Measurements from ENCODE around the gene COL20A1. TPM values are rescaled to one million over a fixed set of nuclear protein-coding genes. Genes with fewer than 3 reads are reported as not detected.

The COL20A1 gene
- total RNA-seq, 1 experiment from 2014 or later = 3.1 TPM

- H3K4me2 ChIP-seq (ENCODE audit: low read depth, low read length, poor library complexity, severe bottlenecking) = no peak overlapping the region
- H3K4me3 ChIP-seq (ENCODE audit: low read length) = no peak overlapping the region
- H3K9ac ChIP-seq (ENCODE audit: low read length) = no peak overlapping the region
- H3K4me1 ChIP-seq (ENCODE audit: low read length) = no peaks in the 10 kb centered on the region
- no peak overlapping the region for H2AFZ ChIP-seq (ENCODE audit: low read length)
- no peaks in the 10 kb centered on the region for H4K20me1 ChIP-seq (ENCODE audit: insufficient read depth, low read depth, low read length)
- no peaks in the 10 kb centered on the region for H3K36me3 ChIP-seq (ENCODE audit: insufficient read depth, low read length)
- no peaks in the 10 kb centered on the region for H3K79me2 ChIP-seq (ENCODE audit: low read length)
- no peak for DNase-seq
- H3K9me3 ChIP-seq (ENCODE audit: low read length) = no peaks in the 10 kb centered on the region
- H3K9me2 ChIP-seq (replicated peaks; ENCODE audit: insufficient read depth, low read length) = no peaks in the 10 kb centered on the region
- H3K27ac ChIP-seq (ENCODE audit: low read length) = no peak overlapping the region
- no peaks in the 10 kb centered on the region for H3K27me3 ChIP-seq (ENCODE audit: low read length)
Observed at GRCh38 chr20:63319164-63320040, 26.4 kb downstream of the COL20A1 start.

GRCh38 chr20:63320041-63320511 is 27.1 kb downstream of the COL20A1 start:
- DNase-seq = no peak
- H3K9me3 ChIP-seq (ENCODE audit: low read length) = no peaks in the 10 kb centered on the region
- H3K4me1 ChIP-seq (ENCODE audit: low read length) = no peaks in the 10 kb centered on the region
- H3K79me2 ChIP-seq (ENCODE audit: low read length) = no peaks in the 10 kb centered on the region
- no peak overlapping the region for H3K4me3 ChIP-seq (ENCODE audit: low read length)
- no peak overlapping the region for H3K4me2 ChIP-seq (ENCODE audit: low read depth, low read length, poor library complexity, severe bottlenecking)
- H4K20me1 ChIP-seq (ENCODE audit: insufficient read depth, low read depth, low read length) = no peaks in the 10 kb centered on the region
- no peaks in the 10 kb centered on the region for H3K36me3 ChIP-seq (ENCODE audit: insufficient read depth, low read length)
- H3K9ac ChIP-seq (ENCODE audit: low read length) = no peak overlapping the region
- no peak overlapping the region for H3K27ac ChIP-seq (ENCODE audit: low read length)
- H3K27me3 ChIP-seq (ENCODE audit: low read length) = no peaks in the 10 kb centered on the region
- no peaks in the 10 kb centered on the region for H3K9me2 ChIP-seq (replicated peaks; ENCODE audit: insufficient read depth, low read length)
- H2AFZ ChIP-seq (ENCODE audit: low read length) = no peak overlapping the region

DNA sequence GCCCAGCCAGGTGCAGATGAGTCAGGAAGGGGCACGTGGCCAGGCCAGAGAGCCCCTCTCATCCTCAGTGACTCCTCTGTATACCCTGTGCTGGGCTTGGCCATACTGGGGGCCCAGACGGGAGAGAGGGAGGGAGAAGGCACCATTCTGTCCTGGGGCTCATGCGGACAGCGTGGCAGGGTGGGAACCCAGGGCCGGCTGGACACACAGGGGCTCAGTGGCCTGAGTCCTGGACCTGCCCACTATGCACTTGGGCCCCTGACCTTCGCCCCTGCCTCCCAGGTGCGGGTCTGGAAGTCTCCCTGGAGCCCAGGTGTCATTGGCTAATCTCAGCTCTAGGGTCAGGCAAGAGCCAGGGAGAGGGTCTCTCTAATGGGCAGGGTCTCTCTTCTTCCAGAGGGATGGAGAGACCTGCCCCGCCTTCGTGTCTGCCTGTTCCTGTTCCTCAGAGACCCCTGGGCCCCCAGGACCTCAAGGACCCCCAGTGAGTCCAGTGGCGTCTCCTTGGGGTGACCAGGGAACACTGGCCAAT is 27.7 kb downstream of the COL20A1 start:
- H3K9me2 ChIP-seq (replicated peaks; ENCODE audit: insufficient read depth, low read length) = no peaks in the 10 kb centered on the region
- DNase-seq = no peak
- H3K4me3 ChIP-seq (ENCODE audit: low read length) = no peak overlapping the region
- H3K27me3 ChIP-seq (ENCODE audit: low read length) = no peaks in the 10 kb centered on the region
- no peaks in the 10 kb centered on the region for H3K4me1 ChIP-seq (ENCODE audit: low read length)
- H3K9me3 ChIP-seq (ENCODE audit: low read length) = no peaks in the 10 kb centered on the region
- H2AFZ ChIP-seq (ENCODE audit: low read length) = no peak overlapping the region
- H3K79me2 ChIP-seq (ENCODE audit: low read length) = no peaks in the 10 kb centered on the region
- no peaks in the 10 kb centered on the region for H4K20me1 ChIP-seq (ENCODE audit: insufficient read depth, low read depth, low read length)
- no peak overlapping the region for H3K27ac ChIP-seq (ENCODE audit: low read length)
- H3K9ac ChIP-seq (ENCODE audit: low read length) = no peak overlapping the region
- H3K36me3 ChIP-seq (ENCODE audit: insufficient read depth, low read length) = no peaks in the 10 kb centered on the region
- H3K4me2 ChIP-seq (ENCODE audit: low read depth, low read length, poor library complexity, severe bottlenecking) = no peak overlapping the region

DNA sequence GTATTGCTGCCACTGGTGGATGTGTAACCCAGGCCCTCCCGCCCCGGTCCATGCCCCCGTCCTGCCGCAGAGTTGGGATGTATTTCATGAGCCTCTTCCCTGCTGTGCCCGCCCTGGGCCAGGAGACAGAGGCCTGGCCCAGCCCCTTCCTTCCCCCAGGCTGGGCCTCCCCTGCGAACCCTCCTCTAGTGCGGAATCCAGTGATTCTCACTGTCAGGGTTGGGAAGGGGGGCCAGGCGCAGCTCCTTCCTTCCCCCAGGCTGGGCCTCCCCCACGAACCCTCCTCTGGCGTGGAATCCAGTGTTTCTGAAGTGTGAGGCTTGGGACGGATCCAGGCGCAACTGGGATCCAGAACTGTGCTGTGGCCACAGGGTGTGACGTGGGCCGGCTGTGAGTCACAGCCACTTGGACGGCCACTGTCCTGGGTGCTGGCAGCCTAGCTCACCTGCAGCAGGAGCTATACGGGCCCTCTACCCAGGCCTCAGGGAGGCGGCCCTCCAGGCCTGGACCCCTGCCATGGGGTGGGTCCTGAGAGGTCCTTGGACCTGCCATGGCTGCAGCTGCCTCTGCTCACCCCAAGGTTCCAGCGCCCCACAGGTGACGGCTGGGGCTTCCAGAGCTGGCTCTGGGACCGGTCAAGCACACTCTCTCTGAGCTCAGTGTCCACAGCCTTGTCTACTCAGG is 28.3 kb downstream of the COL20A1 start:
- no peak overlapping the region for H3K4me3 ChIP-seq (ENCODE audit: low read length)
- no peaks in the 10 kb centered on the region for H3K4me1 ChIP-seq (ENCODE audit: low read length)
- no peak for DNase-seq
- H3K36me3 ChIP-seq (ENCODE audit: insufficient read depth, low read length) = no peaks in the 10 kb centered on the region
- H3K27ac ChIP-seq (ENCODE audit: low read length) = no peak overlapping the region
- H3K27me3 ChIP-seq (ENCODE audit: low read length) = no peaks in the 10 kb centered on the region
- H2AFZ ChIP-seq (ENCODE audit: low read length) = no peak overlapping the region
- no peaks in the 10 kb centered on the region for H3K79me2 ChIP-seq (ENCODE audit: low read length)
- H3K9me3 ChIP-seq (ENCODE audit: low read length) = no peaks in the 10 kb centered on the region
- H4K20me1 ChIP-seq (ENCODE audit: insufficient read depth, low read depth, low read length) = no peaks in the 10 kb centered on the region
- no peak overlapping the region for H3K4me2 ChIP-seq (ENCODE audit: low read depth, low read length, poor library complexity, severe bottlenecking)
- H3K9me2 ChIP-seq (replicated peaks; ENCODE audit: insufficient read depth, low read length) = no peaks in the 10 kb centered on the region
- no peak overlapping the region for H3K9ac ChIP-seq (ENCODE audit: low read length)

DNA sequence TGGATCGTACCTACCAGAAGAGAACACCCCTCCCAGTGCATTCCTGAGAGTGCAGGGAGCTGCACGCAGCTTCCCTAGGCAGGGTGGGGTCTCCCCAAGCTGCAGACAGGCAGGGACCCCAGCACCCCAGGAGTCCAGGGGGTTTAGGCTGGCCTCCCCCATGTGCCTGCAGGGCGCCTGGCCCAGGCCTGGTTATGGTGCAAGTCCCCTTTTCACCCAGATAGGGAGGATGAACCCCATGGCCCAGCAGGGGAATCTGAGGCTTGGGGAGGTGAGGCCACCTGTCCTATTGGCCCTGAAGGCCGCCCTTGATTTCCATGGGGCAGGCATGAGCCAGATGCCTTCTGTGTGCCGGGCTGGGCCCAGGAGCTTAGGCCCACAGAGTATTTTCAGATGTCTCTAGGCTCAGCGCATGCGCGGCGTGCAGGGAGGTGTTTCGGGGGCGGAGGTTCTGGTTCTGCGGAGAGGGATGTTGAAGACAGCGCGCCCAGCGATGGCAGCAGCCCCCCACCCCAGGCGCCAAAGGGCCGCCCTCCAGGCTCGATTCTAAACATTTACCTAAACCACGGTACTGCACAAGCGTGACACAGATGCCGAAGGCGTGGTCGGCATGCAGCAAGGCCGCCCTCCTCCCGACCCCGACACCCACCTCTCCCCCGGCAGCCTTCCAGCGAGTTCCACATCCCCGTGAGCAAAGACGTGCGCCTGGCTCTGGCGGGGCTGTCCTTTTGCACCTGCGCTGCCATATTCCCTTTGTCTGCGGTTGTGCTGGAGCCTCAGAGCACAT is 29.4 kb downstream of the COL20A1 start:
- Histone ChIP-seq H2AFZ (ENCODE audit: low read length) (no peak overlapping the region), H3K27me3 (ENCODE audit: low read length) (no peaks in the 10 kb centered on the region), H4K20me1 (ENCODE audit: insufficient read depth, low read depth, low read length) (no peaks in the 10 kb centered on the region), H3K9me3 (ENCODE audit: low read length) (no peaks in the 10 kb centered on the region), H3K79me2 (ENCODE audit: low read length) (no peaks in the 10 kb centered on the region), H3K36me3 (ENCODE audit: insufficient read depth, low read length) (no peaks in the 10 kb centered on the region), H3K9ac (ENCODE audit: low read length) (no peak overlapping the region), H3K4me1 (ENCODE audit: low read length) (no peaks in the 10 kb centered on the region), H3K9me2 (replicated peaks; ENCODE audit: insufficient read depth, low read length) (no peaks in the 10 kb centered on the region), H3K27ac (ENCODE audit: low read length) (no peak overlapping the region), H3K4me2 (ENCODE audit: low read depth, low read length, poor library complexity, severe bottlenecking) (no peak overlapping the region), H3K4me3 (ENCODE audit: low read length) (no peak overlapping the region)
- DNase-seq = no peak

GRCh38 chr20:63322933-63323273 is 29.9 kb downstream of the COL20A1 start:
- Histone ChIP-seq H3K27me3 (ENCODE audit: low read length) (no peaks in the 10 kb centered on the region), H2AFZ (ENCODE audit: low read length) (no peak overlapping the region), H3K27ac (ENCODE audit: low read length) (no peak overlapping the region), H3K9me2 (replicated peaks; ENCODE audit: insufficient read depth, low read length) (no peaks in the 10 kb centered on the region), H3K9me3 (ENCODE audit: low read length) (no peaks in the 10 kb centered on the region), H4K20me1 (ENCODE audit: insufficient read depth, low read depth, low read length) (no peaks in the 10 kb centered on the region), H3K36me3 (ENCODE audit: insufficient read depth, low read length) (no peaks in the 10 kb centered on the region), H3K4me3 (ENCODE audit: low read length) (no peak overlapping the region), H3K4me1 (ENCODE audit: low read length) (no peaks in the 10 kb centered on the region), H3K9ac (ENCODE audit: low read length) (no peak overlapping the region), H3K4me2 (ENCODE audit: low read depth, low read length, poor library complexity, severe bottlenecking) (no peak overlapping the region), H3K79me2 (ENCODE audit: low read length) (no peaks in the 10 kb centered on the region)
- no peak for DNase-seq

DNA sequence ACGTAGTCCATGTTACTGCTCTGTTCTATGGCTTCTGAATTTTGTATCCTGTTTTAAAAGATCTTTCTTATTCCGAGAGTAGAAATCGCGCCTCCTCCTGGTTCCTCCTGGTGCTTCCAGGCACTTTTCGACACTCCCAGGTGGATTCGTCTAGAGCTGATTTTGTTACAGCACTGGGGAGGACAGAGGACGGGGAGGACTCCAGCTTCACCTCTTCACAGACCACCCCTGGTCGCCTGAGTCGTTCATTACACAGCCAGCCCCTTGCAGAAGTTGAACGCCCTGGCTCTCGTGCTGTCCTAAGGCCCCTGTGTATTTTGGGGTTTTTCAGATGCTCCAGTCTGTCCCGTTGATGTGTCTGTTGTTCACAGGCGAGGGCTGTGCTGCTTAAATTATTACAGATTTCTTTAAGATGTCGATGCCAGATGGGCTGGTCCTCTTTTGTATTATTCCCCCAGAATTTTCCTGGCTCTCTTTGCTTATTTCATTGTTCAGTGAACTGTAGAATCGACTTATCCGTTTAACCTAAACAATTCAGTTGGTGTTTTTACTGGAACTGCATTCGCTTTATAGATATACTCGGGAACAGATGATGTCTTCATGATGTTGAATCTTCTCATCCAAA is 30.5 kb downstream of the COL20A1 start:
- no peak overlapping the region for H3K9ac ChIP-seq (ENCODE audit: low read length)

More for the DNA sequence above, 30.5 kb downstream of the COL20A1 start:
- DNase-seq = no peak
- Histone ChIP-seq H3K4me3 (ENCODE audit: low read length) (no peak overlapping the region), H3K4me1 (ENCODE audit: low read length) (no peaks in the 10 kb centered on the region), H3K4me2 (ENCODE audit: low read depth, low read length, poor library complexity, severe bottlenecking) (no peak overlapping the region), H3K9me3 (ENCODE audit: low read length) (no peaks in the 10 kb centered on the region), H3K27ac (ENCODE audit: low read length) (no peak overlapping the region), H3K9me2 (replicated peaks; ENCODE audit: insufficient read depth, low read length) (no peaks in the 10 kb centered on the region), H2AFZ (ENCODE audit: low read length) (no peak overlapping the region), H3K79me2 (ENCODE audit: low read length) (no peaks in the 10 kb centered on the region), H4K20me1 (ENCODE audit: insufficient read depth, low read depth, low read length) (no peaks in the 10 kb centered on the region), H3K36me3 (ENCODE audit: insufficient read depth, low read length) (no peaks in the 10 kb centered on the region), H3K27me3 (ENCODE audit: low read length) (no peaks in the 10 kb centered on the region)

All from Karpas-422 (cell line).